ENCODE results near the gene KIAA0825. TPM values are rescaled to one million over a fixed set of nuclear protein-coding genes. Genes with fewer than 3 reads are reported as not detected.
A peak's percentile ranks its signal among the peaks of the same experiment; 100 is the strongest.

Gene KIAA0825
- total RNA-seq, 3 donors from 2014 or later (not counting 1 experiment from before 2014, with no cell fraction given), result 2.4 to 5.0 (median 4.8) TPM

DNA sequence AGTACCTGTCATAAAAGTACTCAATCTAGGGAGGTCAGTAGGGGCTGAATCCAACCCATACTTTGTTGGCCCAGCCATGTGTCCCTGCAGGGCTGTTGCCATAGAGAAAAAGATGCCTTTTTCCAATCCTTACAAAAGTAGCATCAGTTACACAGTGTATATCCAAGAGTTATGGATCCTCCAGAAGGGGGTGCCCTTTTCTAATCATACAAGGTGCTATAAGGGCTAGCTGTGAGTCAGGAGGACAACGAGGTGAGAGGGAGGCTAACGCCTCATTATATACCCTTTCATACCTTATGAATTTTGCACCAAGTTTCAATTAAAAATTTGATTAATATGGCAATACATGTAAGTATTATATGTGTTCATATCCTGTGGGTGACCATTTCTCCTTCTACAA lies 4.8 kb downstream of the KIAA0825 start:
- DNase-seq, result peak in 1 of 2 donors; percentile 26

DNA sequence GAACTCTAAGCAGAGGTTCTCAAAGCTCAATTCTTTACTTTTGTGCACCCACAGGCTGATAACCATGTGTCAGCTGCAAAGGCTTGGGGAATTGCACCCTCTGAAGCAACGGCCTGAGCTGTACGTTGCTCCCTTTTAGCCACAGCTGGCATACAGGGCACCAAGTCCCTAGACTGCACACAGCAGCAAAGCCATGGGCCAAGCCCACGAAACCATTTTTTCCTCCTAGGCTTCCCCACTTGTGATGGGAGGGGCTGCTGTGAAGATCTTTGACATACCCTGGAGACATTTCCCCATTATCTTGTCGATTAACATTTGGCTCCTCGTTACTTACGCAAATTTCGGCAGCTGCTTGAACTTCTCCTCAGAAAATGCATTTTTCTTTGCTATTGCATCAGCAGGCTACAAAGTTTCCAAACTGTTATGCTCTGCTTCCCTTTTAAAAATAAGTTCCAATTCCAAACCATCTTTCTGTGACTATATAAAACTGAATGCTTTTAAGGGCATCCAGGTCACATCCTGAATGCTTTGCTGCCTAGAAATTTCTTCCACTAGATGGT lies 23.0 kb downstream of the KIAA0825 start:
- H3K27ac Mint-ChIP-seq, result no peak overlapping the region
- intact Hi-C loops (cut with micrococcal nuclease), result no loop called here
- H3K9me3 ChIP-seq (ENCODE audit: control insufficient read depth, insufficient read depth, low read length), result no peaks in the 10 kb centered on the region
- H3K36me3 ChIP-seq (ENCODE audit: control insufficient read depth, insufficient read depth, low read length), result no peaks in the 10 kb centered on the region
- ATAC-seq (no peak), DNase-seq (no peak)
- H3K9me3 Mint-ChIP-seq, result peaks cover 3 to 5% of the 10 kb centered on the region in 2 donors
- WGBS (ENCODE audit: insufficient coverage), result 92% methylated on average over 7 of the region's 7 CpGs
- no peak overlapping the region for H3K4me3 ChIP-seq (ENCODE audit: low read length)
- no peak overlapping the region for H3K27ac ChIP-seq (ENCODE audit: low read length)
- peaks cover 0 to 2% of the 10 kb centered on the region in 2 donors for H3K27me3 Mint-ChIP-seq (ENCODE audit: low read depth in 2 of 2)
- TF ChIP-seq, protein P1, sequence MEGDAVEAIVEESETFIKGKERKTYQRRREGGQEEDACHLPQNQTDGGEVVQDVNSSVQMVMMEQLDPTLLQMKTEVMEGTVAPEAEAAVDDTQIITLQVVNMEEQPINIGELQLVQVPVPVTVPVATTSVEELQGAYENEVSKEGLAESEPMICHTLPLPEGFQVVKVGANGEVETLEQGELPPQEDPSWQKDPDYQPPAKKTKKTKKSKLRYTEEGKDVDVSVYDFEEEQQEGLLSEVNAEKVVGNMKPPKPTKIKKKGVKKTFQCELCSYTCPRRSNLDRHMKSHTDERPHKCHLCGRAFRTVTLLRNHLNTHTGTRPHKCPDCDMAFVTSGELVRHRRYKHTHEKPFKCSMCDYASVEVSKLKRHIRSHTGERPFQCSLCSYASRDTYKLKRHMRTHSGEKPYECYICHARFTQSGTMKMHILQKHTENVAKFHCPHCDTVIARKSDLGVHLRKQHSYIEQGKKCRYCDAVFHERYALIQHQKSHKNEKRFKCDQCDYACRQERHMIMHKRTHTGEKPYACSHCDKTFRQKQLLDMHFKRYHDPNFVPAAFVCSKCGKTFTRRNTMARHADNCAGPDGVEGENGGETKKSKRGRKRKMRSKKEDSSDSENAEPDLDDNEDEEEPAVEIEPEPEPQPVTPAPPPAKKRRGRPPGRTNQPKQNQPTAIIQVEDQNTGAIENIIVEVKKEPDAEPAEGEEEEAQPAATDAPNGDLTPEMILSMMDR (IDR thresholded peaks at IDR 0.05), result no peak
- H3K27me3 ChIP-seq (ENCODE audit: control insufficient read depth, insufficient read depth, low read length), result no peaks in the 10 kb centered on the region
- H3K4me3 Mint-ChIP-seq, result no peak overlapping the region
- no peaks in the 10 kb centered on the region for H3K4me1 ChIP-seq (ENCODE audit: control insufficient read depth, insufficient read depth, low read length)
- peaks cover 16% of the 10 kb centered on the region for H3K36me3 Mint-ChIP-seq
- peaks cover 0 to 11% of the 10 kb centered on the region in 2 donors for H3K4me1 Mint-ChIP-seq

More for the DNA sequence above, 4.8 kb downstream of the KIAA0825 start:
- Mint-ChIP-seq H3K4me3 (no peak overlapping the region), H3K9me3 (no peaks in the 10 kb centered on the region), H3K27me3 (ENCODE audit: low read depth in 2 of 2) (no peaks in the 10 kb centered on the region), H3K27ac (no peak overlapping the region), H3K4me1 (peaks cover 8 to 13% of the 10 kb centered on the region in 2 donors), H3K36me3 (no peaks in the 10 kb centered on the region)
- no peak for ATAC-seq
- Histone ChIP-seq H3K4me3 (ENCODE audit: low read length) (no peak overlapping the region), H3K36me3 (ENCODE audit: control insufficient read depth, insufficient read depth, low read length) (no peaks in the 10 kb centered on the region), H3K27ac (ENCODE audit: low read length) (no peak overlapping the region), H3K9me3 (ENCODE audit: control insufficient read depth, insufficient read depth, low read length) (no peaks in the 10 kb centered on the region), H3K4me1 (ENCODE audit: control insufficient read depth, insufficient read depth, low read length) (peaks cover 4% of the 10 kb centered on the region), H3K27me3 (ENCODE audit: control insufficient read depth, insufficient read depth, low read length) (no peaks in the 10 kb centered on the region)
- WGBS (ENCODE audit: insufficient coverage), result no CpG with 5 or more reads among the region's 2 CpGs
- intact Hi-C loops (cut with micrococcal nuclease), result no loop called here
- TF ChIP-seq, protein P1 (IDR thresholded peaks at IDR 0.05), result no peak

- no peaks in the 10 kb centered on the region for H3K9me3 ChIP-seq (ENCODE audit: control insufficient read depth, insufficient read depth, low read length)
- H3K27me3 ChIP-seq (ENCODE audit: control insufficient read depth, insufficient read depth, low read length), result no peaks in the 10 kb centered on the region
- H3K36me3 Mint-ChIP-seq, result no peaks in the 10 kb centered on the region
- H3K36me3 ChIP-seq (ENCODE audit: control insufficient read depth, insufficient read depth, low read length), result no peaks in the 10 kb centered on the region
- TF ChIP-seq, protein P1 (IDR thresholded peaks at IDR 0.05), result no peak
- no peak overlapping the region for H3K4me3 ChIP-seq (ENCODE audit: low read length)
- H3K27me3 Mint-ChIP-seq (ENCODE audit: low read depth in 2 of 2), result no peaks in the 10 kb centered on the region
- ATAC-seq, result peak; percentile 59 to 81 (median 64)
- H3K4me3 Mint-ChIP-seq, result peak overlapping the region; percentile 73
- H3K27ac ChIP-seq (ENCODE audit: low read length), result no peak overlapping the region
- peak overlapping the region; percentile 55 to 75 for H3K27ac Mint-ChIP-seq
- no peaks in the 10 kb centered on the region for H3K9me3 Mint-ChIP-seq
- H3K4me1 ChIP-seq (ENCODE audit: control insufficient read depth, insufficient read depth, low read length), result peaks cover 21% of the 10 kb centered on the region
- intact Hi-C loops (cut with micrococcal nuclease), result no loop called here
- peaks cover 39 to 48% of the 10 kb centered on the region in 2 donors for H3K4me1 Mint-ChIP-seq
- DNase-seq, result peak in 1 of 2 donors; percentile 58
Measured at GRCh38 chr5:94577466-94578245, 40.7 kb downstream of the KIAA0825 start.

Data from natural killer cell (primary cell).